Measurements from ENCODE around the gene ACSL5.
"Not testable (repeated sequence)": the region's sequence is repeated elsewhere in the genome, so short reads cannot be mapped to it uniquely, and the experiment has no call there.

Gene ACSL5

DNA sequence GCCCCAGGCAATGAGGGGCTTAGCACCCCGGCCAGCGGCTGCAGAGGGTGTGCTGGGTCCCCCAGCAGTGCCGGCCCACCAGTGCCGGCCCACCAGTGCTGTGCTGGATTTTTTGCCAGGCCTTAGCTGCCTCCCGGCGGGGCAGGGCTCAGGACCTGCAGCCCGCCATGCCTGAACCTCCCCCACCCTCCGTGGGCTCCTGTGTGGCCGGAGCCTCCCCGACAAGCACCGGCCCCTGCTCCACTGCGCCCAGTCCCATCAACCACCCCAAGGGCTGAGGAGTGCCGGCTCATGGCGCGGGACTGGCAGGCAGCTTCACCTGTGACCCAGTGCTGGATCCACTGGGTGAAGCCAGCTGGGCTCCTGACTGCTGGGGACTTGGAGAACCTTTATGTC is 3.5 kb upstream of the ACSL5 start:
- H3K36me3 ChIP-seq (ENCODE audit: control insufficient read depth, insufficient read depth, low read length): no peaks in the 10 kb centered on the region
- H3K9ac ChIP-seq (ENCODE audit: low read length): no peak overlapping the region
- H3K27ac ChIP-seq (ENCODE audit: low read depth, low read length): no peak overlapping the region
- no peaks in the 10 kb centered on the region for H3K27me3 ChIP-seq (ENCODE audit: control insufficient read depth, insufficient read depth, low read length)
- H3K4me1 ChIP-seq (ENCODE audit: control insufficient read depth, insufficient read depth, low read length): no peaks in the 10 kb centered on the region
- H3K4me3 ChIP-seq (ENCODE audit: low read length): no peak overlapping the region

DNA sequence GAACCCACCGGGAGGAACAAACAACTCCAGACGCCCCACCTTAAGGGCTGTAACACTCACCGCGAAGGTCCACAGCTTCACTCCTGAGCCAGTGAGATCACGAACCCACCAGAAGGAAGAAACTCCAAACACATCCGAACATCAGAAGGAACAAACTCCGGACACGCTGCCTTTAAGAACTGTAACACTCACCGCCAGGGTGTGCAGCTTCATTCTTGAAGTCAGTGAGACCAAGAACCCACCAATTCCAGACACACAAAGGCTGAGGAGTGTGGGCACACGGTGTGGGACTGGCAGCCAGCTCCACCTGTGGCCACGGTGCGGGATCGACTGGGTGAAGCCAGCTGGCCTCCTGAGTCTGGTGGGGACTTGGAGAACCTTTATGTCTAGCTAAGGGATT is 2.6 kb upstream of the ACSL5 start:
- not testable (repeated sequence) for H3K4me1 ChIP-seq (ENCODE audit: control insufficient read depth, insufficient read depth, low read length); H3K27me3 ChIP-seq (ENCODE audit: control insufficient read depth, insufficient read depth, low read length); H3K36me3 ChIP-seq (ENCODE audit: control insufficient read depth, insufficient read depth, low read length); H3K4me3 ChIP-seq (ENCODE audit: low read length); H3K27ac ChIP-seq (ENCODE audit: low read depth, low read length); H3K9ac ChIP-seq (ENCODE audit: low read length)

- H3K4me1 ChIP-seq (ENCODE audit: control insufficient read depth, insufficient read depth, low read length); H3K4me3 ChIP-seq (ENCODE audit: low read length); H3K27ac ChIP-seq (ENCODE audit: low read depth, low read length); H3K36me3 ChIP-seq (ENCODE audit: control insufficient read depth, insufficient read depth, low read length); H3K9ac ChIP-seq (ENCODE audit: low read length); H3K27me3 ChIP-seq (ENCODE audit: control insufficient read depth, insufficient read depth, low read length): not testable (repeated sequence)
Measured at GRCh38 chr10:112372182-112372810, 1.6 kb upstream of the ACSL5 start.

DNA sequence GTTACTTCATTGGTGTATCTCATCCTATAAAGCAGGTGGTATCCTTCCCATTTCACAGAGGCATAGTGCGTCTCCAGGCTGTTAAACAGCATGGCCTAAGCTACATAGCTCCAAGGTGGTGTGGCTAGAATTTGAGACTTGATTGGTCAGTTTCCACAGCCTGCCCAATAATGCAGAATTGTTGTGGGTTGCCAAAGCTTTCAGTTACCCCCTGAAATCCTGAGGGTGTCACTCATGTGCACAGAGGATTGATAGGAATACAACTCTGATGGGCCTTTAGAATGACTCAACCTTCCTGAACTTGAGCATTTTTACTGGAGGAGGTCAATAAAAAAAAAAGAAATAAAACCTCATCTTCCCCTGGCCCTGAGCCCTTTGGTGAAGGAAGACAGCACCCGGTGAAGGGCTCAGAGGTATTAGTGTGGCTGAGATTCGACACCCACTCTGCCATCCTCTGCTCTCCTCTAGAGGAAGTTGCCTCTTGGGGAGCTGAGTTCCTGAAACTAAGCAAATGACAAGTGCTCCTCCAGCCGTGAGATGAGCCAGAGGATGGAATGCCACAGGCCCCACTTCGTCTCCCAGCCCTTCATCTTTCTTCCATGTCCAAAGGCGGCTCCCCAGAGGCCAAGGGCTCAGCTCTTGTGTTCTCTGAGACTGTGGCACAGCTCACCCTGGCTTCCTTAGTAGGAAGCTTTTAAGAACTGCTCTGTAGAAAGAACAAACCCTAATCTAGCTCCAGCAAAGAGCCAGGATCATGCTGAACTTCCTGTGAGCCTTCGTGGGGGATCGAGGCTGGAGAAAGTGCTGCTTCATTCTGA is 1.0 kb downstream of the ACSL5 start:
- peak overlapping the region; percentile 59 for H3K27ac ChIP-seq (ENCODE audit: low read depth, low read length)
- no peaks in the 10 kb centered on the region for H3K36me3 ChIP-seq (ENCODE audit: control insufficient read depth, insufficient read depth, low read length)
- peak overlapping the region; percentile 75 for H3K4me3 ChIP-seq (ENCODE audit: low read length)
- peak overlapping the region; percentile 90 for H3K9ac ChIP-seq (ENCODE audit: low read length)
- no peaks in the 10 kb centered on the region for H3K27me3 ChIP-seq (ENCODE audit: control insufficient read depth, insufficient read depth, low read length)
- no peaks in the 10 kb centered on the region for H3K4me1 ChIP-seq (ENCODE audit: control insufficient read depth, insufficient read depth, low read length)

DNA sequence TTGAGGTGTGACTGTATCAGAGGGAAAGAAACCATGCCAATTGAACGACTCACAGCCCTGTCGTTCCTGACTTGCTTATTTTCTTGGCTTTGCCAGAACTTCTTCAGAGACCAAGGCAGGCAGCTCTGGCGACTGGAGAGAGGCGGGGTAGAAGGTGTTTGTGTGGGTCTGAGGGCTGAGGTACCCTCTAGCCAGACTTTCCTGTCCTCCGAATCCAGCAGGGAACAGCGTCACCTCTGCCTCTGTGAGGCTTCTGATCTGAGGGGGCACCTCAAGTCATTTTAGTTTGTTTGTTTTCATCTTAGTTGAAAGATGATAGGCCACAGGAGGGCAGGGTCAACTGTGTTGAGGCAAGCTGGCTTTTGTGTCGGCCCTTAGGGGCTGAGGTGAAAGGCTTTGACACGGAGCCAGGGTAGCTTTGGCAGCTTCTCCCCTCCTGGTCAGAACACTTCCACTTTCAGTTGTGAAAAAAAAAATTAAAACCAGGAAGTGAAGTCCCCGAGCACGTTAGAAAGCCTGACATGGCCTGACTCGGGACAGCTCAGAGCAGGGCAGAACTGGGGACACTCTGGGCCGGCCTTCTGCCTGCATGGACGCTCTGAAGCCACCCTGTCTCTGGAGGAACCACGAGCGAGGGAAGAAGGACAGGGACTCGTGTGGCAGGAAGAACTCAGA is 1.9 kb downstream of the ACSL5 start:
- peak overlapping the region; percentile 59 for H3K27ac ChIP-seq (ENCODE audit: low read depth, low read length)
- peak overlapping the region; percentile 90 for H3K9ac ChIP-seq (ENCODE audit: low read length)
- H3K27me3 ChIP-seq (ENCODE audit: control insufficient read depth, insufficient read depth, low read length): no peaks in the 10 kb centered on the region
- H3K4me3 ChIP-seq (ENCODE audit: low read length): peak overlapping the region; percentile 75
- H3K4me1 ChIP-seq (ENCODE audit: control insufficient read depth, insufficient read depth, low read length): no peaks in the 10 kb centered on the region
- no peaks in the 10 kb centered on the region for H3K36me3 ChIP-seq (ENCODE audit: control insufficient read depth, insufficient read depth, low read length)

DNA sequence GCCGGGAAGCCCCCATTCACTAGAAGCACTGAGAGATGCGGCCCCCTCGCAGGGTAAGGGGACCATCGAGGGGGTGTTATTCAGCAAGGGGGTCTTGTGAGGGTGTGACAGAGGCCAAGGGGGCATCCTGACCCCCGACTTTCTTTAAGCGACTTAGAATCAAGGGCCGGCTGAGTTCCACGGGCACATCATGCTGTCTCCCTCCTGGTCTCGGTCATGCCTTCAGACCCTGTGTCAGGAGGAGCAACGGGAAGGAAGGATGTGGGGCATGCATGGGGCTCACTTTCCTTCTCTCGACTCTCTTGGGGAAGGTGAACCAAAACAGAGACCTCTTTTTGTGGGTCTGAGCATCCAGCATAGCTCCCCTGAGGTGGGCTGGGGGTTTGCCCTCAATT is 2.5 kb downstream of the ACSL5 start:
- peak overlapping the region; percentile 75 for H3K4me3 ChIP-seq (ENCODE audit: low read length)
- no peaks in the 10 kb centered on the region for H3K27me3 ChIP-seq (ENCODE audit: control insufficient read depth, insufficient read depth, low read length)
- no peaks in the 10 kb centered on the region for H3K36me3 ChIP-seq (ENCODE audit: control insufficient read depth, insufficient read depth, low read length)

DNA sequence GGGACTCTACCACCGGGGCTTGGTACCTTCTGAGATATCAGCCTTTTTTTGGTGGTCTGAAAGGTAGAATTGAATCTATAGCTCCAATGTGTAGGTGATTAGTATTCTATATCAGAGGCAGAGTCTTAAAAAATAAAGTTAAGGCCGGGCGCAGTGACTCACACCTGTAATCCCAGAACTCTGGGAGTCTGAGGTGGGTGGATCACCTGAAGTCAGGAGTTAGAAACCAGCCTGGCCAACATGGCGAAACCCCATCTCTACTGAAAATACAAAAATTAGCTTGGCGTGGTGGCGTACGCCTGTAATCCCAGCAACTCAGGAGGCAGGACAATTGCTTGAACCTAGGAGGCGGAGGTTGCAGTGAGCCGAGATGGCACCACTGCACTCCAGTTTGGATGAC is 3.2 kb downstream of the ACSL5 start:
- not testable (repeated sequence) for H3K9ac ChIP-seq (ENCODE audit: low read length); H3K36me3 ChIP-seq (ENCODE audit: control insufficient read depth, insufficient read depth, low read length); H3K27me3 ChIP-seq (ENCODE audit: control insufficient read depth, insufficient read depth, low read length); H3K27ac ChIP-seq (ENCODE audit: low read depth, low read length); H3K4me1 ChIP-seq (ENCODE audit: control insufficient read depth, insufficient read depth, low read length)
- H3K4me3 ChIP-seq (ENCODE audit: low read length): peak overlapping the region; percentile 75

More for the DNA sequence above, 2.5 kb downstream of the ACSL5 start:
- H3K27ac ChIP-seq (ENCODE audit: low read depth, low read length): peak overlapping the region; percentile 59
- no peaks in the 10 kb centered on the region for H3K4me1 ChIP-seq (ENCODE audit: control insufficient read depth, insufficient read depth, low read length)
- H3K9ac ChIP-seq (ENCODE audit: low read length): peak overlapping the region; percentile 83

- H3K27ac ChIP-seq (ENCODE audit: low read depth, low read length): no peak overlapping the region
- H3K9ac ChIP-seq (ENCODE audit: low read length): no peak overlapping the region
- H3K4me1 ChIP-seq (ENCODE audit: control insufficient read depth, insufficient read depth, low read length): no peaks in the 10 kb centered on the region
- no peaks in the 10 kb centered on the region for H3K36me3 ChIP-seq (ENCODE audit: control insufficient read depth, insufficient read depth, low read length)
- H3K27me3 ChIP-seq (ENCODE audit: control insufficient read depth, insufficient read depth, low read length): no peaks in the 10 kb centered on the region
- no peak overlapping the region for H3K4me3 ChIP-seq (ENCODE audit: low read length)
Measured at GRCh38 chr10:112379635-112380296, 5.8 kb downstream of the ACSL5 start.

GRCh38 chr10:112382515-112383235 is 8.8 kb downstream of the ACSL5 start:
- Histone ChIP-seq H3K27me3 (ENCODE audit: control insufficient read depth, insufficient read depth, low read length) (no peaks in the 10 kb centered on the region), H3K4me3 (ENCODE audit: low read length) (no peak overlapping the region), H3K9ac (ENCODE audit: low read length) (no peak overlapping the region), H3K4me1 (ENCODE audit: control insufficient read depth, insufficient read depth, low read length) (no peaks in the 10 kb centered on the region), H3K27ac (ENCODE audit: low read depth, low read length) (no peak overlapping the region), H3K36me3 (ENCODE audit: control insufficient read depth, insufficient read depth, low read length) (no peaks in the 10 kb centered on the region)

- no peak overlapping the region for H3K9ac ChIP-seq (ENCODE audit: low read length)
- no peak overlapping the region for H3K4me3 ChIP-seq (ENCODE audit: low read length)
- H3K4me1 ChIP-seq (ENCODE audit: control insufficient read depth, insufficient read depth, low read length): no peaks in the 10 kb centered on the region
- no peak overlapping the region for H3K27ac ChIP-seq (ENCODE audit: low read depth, low read length)
- no peaks in the 10 kb centered on the region for H3K27me3 ChIP-seq (ENCODE audit: control insufficient read depth, insufficient read depth, low read length)
- H3K36me3 ChIP-seq (ENCODE audit: control insufficient read depth, insufficient read depth, low read length): no peaks in the 10 kb centered on the region
Measured at GRCh38 chr10:112383325-112383724, 9.4 kb downstream of the ACSL5 start.

DNA sequence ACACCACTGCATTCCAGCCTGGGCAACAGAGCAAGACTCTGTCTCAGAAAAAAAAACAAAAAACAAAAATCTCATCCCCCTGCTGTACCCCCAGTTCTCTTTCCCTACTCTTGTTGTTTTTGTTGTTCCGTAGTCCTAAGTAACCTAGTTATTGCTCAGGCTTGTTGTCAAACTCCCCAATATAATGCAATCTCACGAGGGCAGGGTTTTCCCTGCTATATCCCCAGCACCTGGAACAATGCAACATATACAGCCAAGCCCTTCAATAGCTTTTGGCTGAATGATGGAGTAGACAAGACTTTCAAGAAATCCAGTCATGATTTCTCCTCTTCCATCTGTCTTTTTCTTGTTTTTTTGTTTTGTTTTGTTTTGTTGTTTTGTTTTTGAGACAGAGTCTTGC is 10.2 kb downstream of the ACSL5 start:
- no peaks in the 10 kb centered on the region for H3K4me1 ChIP-seq (ENCODE audit: control insufficient read depth, insufficient read depth, low read length)

DNA sequence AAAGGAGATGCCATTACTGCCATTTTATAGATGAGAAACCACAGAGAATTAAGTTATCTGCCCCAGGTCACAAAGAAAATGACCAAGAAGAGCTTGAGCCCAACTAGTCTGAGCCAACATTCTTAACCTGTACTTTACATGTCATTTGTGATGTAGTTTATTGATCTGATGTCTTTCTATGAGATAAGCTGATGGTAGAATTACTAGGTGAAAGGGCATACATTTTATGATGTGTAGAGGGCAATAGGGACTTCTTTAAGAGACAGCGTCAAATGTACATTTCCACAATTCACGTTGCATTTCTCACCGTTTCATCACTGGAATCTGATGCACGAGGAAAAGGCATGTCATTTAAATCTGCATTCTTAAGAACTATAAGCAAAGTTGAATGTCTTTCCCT is 11.3 kb downstream of the ACSL5 start:
- H3K4me3 ChIP-seq (ENCODE audit: low read length): no peak overlapping the region

More for the DNA sequence above, 10.2 kb downstream of the ACSL5 start:
- no peak overlapping the region for H3K9ac ChIP-seq (ENCODE audit: low read length)
- no peaks in the 10 kb centered on the region for H3K36me3 ChIP-seq (ENCODE audit: control insufficient read depth, insufficient read depth, low read length)
- no peak overlapping the region for H3K4me3 ChIP-seq (ENCODE audit: low read length)
- H3K27me3 ChIP-seq (ENCODE audit: control insufficient read depth, insufficient read depth, low read length): no peaks in the 10 kb centered on the region
- no peak overlapping the region for H3K27ac ChIP-seq (ENCODE audit: low read depth, low read length)

More for the DNA sequence above, 11.3 kb downstream of the ACSL5 start:
- Histone ChIP-seq H3K27ac (ENCODE audit: low read depth, low read length) (no peak overlapping the region), H3K27me3 (ENCODE audit: control insufficient read depth, insufficient read depth, low read length) (no peaks in the 10 kb centered on the region), H3K9ac (ENCODE audit: low read length) (no peak overlapping the region), H3K36me3 (ENCODE audit: control insufficient read depth, insufficient read depth, low read length) (no peaks in the 10 kb centered on the region), H3K4me1 (ENCODE audit: control insufficient read depth, insufficient read depth, low read length) (no peaks in the 10 kb centered on the region)

Data from rectal smooth muscle tissue (tissue), 1 donor.